Natural killer cell treated with Interleukin-12 subunit alpha and Interleukin-12 subunit beta and Interleukin-15 and Interleukin-18, amount 100 ng/mL, for 72 hours (primary cell): ENCODE results near the gene PLCB2. TPM values are rescaled to one million over a fixed set of nuclear protein-coding genes. Genes with fewer than 3 reads are reported as not detected.

ENCODE experiments used
- ATAC-seq, 2 donors: fragments of 150-1000 bp; cut with Tn5 transposase in 1 of 2; sonication (Bioruptor Pico), chemical (Tn5 transposase) in 1 of 2; 2 replicates each; pipeline ENCODE4 v1.10.0; 2021
- DNase-seq: peaks from one replicate; pipeline ENCODE4 v3.0.0; 2022; ENCODE audit warnings: low spot score
- H3K27ac Mint-ChIP-seq, 2 donors: 1 replicate in 1 of 2; 2 replicates in 1 of 2; pipeline ENCODE4 v1.8.0; 2022; ENCODE audit warnings: mixed read lengths in 2 of 2, mild to moderate bottlenecking in 1 of 2, moderate library complexity in 1 of 2
- H3K27me3 Mint-ChIP-seq, 2 donors: 1 replicate in 1 of 2; 2 replicates in 1 of 2; pipeline ENCODE4 v1.8.0; 2022; ENCODE audit warnings: mixed read lengths in 2 of 2
- H3K36me3 Mint-ChIP-seq: one replicate; pipeline ENCODE4 v1.8.0; 2022; ENCODE audit warnings: mixed read lengths
- H3K4me1 Mint-ChIP-seq, 2 donors: 1 replicate in 1 of 2; 2 replicates in 1 of 2; pipeline ENCODE4 v1.8.0; 2022; ENCODE audit warnings: low read depth in 2 of 2, mixed read lengths in 2 of 2, mild to moderate bottlenecking in 1 of 2
- H3K4me3 Mint-ChIP-seq: one replicate; pipeline ENCODE4 v1.8.0; 2022; ENCODE audit warnings: mixed read lengths
- H3K9me3 Mint-ChIP-seq: 2 replicates; pipeline ENCODE4 v1.8.0; 2022; ENCODE audit warnings: mixed read lengths
- total RNA-seq, 2 donors: library from RNA; stranded (reverse); gene quantifications; one replicate each; pipeline ENCODE4 v1.2.3, GENCODE V29; 2022

Gene PLCB2
- total RNA-seq, 2 donors from 2014 or later: 90.5 to 109 TPM

- Mint-ChIP-seq H3K27me3 (no peaks in the 10 kb centered on the region), H3K27ac (no peak overlapping the region), H3K36me3 (no peaks in the 10 kb centered on the region), H3K4me1 (no peaks in the 10 kb centered on the region), H3K4me3 (no peak overlapping the region), H3K9me3 (no peaks in the 10 kb centered on the region)
- no peak for DNase-seq
- no peak for ATAC-seq
These were observed 43.2 kb downstream of the PLCB2 start for GRCh38 chr15:40264321-40265153.

- H3K9me3 Mint-ChIP-seq: no peaks in the 10 kb centered on the region
- H3K36me3 Mint-ChIP-seq: no peaks in the 10 kb centered on the region
- no peaks in the 10 kb centered on the region for H3K4me1 Mint-ChIP-seq
- ATAC-seq (no peak), DNase-seq (no peak)
- H3K27me3 Mint-ChIP-seq: no peaks in the 10 kb centered on the region
- H3K27ac Mint-ChIP-seq: no peak overlapping the region
- H3K4me3 Mint-ChIP-seq: no peak overlapping the region
These were observed 44.5 kb downstream of the PLCB2 start for GRCh38 chr15:40263024-40263754.

- Mint-ChIP-seq H3K27ac (no peak overlapping the region), H3K4me1 (peaks cover 2% of the 10 kb centered on the region in 2 donors), H3K27me3 (peaks cover 2 to 3% of the 10 kb centered on the region in 2 donors), H3K36me3 (no peaks in the 10 kb centered on the region), H3K4me3 (no peak overlapping the region), H3K9me3 (no peaks in the 10 kb centered on the region)
- no peak for ATAC-seq
- DNase-seq: no peak
These were observed 48.7 kb downstream of the PLCB2 start for GRCh38 chr15:40259021-40259420.

- Mint-ChIP-seq H3K36me3 (no peaks in the 10 kb centered on the region), H3K4me1 (peaks cover 5 to 6% of the 10 kb centered on the region in 2 donors), H3K9me3 (no peaks in the 10 kb centered on the region), H3K4me3 (no peak overlapping the region), H3K27me3 (peaks cover 5 to 7% of the 10 kb centered on the region in 2 donors), H3K27ac (no peak overlapping the region)
- ATAC-seq: no peak
- DNase-seq: no peak
These were observed 49.2 kb downstream of the PLCB2 start for GRCh38 chr15:40258544-40258943.

- H3K4me3 Mint-ChIP-seq: no peak overlapping the region
- H3K4me1 Mint-ChIP-seq: peaks cover 10 to 13% of the 10 kb centered on the region in 2 donors
- H3K27ac Mint-ChIP-seq: no peak overlapping the region
These were observed 49.9 kb downstream of the PLCB2 start for GRCh38 chr15:40257656-40258450.

GRCh38 chr15:40256638-40257235 lies 51.0 kb downstream of the PLCB2 start:
- H3K4me1 Mint-ChIP-seq: peaks cover 10 to 13% of the 10 kb centered on the region in 2 donors
- no peaks in the 10 kb centered on the region for H3K36me3 Mint-ChIP-seq
- DNase-seq (no peak), ATAC-seq (peak; percentile 81 to 90)
- H3K27ac Mint-ChIP-seq: peak overlapping the region in 1 of 2 donors; percentile 51
- no peak overlapping the region for H3K4me3 Mint-ChIP-seq
- no peaks in the 10 kb centered on the region for H3K9me3 Mint-ChIP-seq
- H3K27me3 Mint-ChIP-seq: peaks cover 8% of the 10 kb centered on the region in 2 donors

More at GRCh38 chr15:40257656-40258450, 49.9 kb downstream of the PLCB2 start:
- DNase-seq: no peak
- Mint-ChIP-seq H3K9me3 (no peaks in the 10 kb centered on the region), H3K27me3 (peaks cover 8% of the 10 kb centered on the region in 2 donors), H3K36me3 (no peaks in the 10 kb centered on the region)
- no peak for ATAC-seq

GRCh38 chr15:40255033-40255432 lies 52.7 kb downstream of the PLCB2 start:
- no peak overlapping the region for H3K27ac Mint-ChIP-seq
- H3K27me3 Mint-ChIP-seq: peaks cover 8 to 16% of the 10 kb centered on the region in 2 donors
- H3K4me3 Mint-ChIP-seq: no peak overlapping the region
- no peaks in the 10 kb centered on the region for H3K36me3 Mint-ChIP-seq
- no peak for ATAC-seq
- H3K9me3 Mint-ChIP-seq: no peaks in the 10 kb centered on the region
- no peak for DNase-seq
- H3K4me1 Mint-ChIP-seq: peaks cover 13 to 14% of the 10 kb centered on the region in 2 donors

GRCh38 chr15:40254452-40254851 lies 53.3 kb downstream of the PLCB2 start:
- ATAC-seq (no peak), DNase-seq (no peak)
- H3K36me3 Mint-ChIP-seq: no peaks in the 10 kb centered on the region
- no peaks in the 10 kb centered on the region for H3K9me3 Mint-ChIP-seq
- peaks cover 8 to 16% of the 10 kb centered on the region in 2 donors for H3K27me3 Mint-ChIP-seq
- H3K27ac Mint-ChIP-seq: no peak overlapping the region
- peaks cover 13 to 14% of the 10 kb centered on the region in 2 donors for H3K4me1 Mint-ChIP-seq
- H3K4me3 Mint-ChIP-seq: no peak overlapping the region

- peaks cover 8 to 16% of the 10 kb centered on the region in 2 donors for H3K27me3 Mint-ChIP-seq
- H3K4me3 Mint-ChIP-seq: peak overlapping the region; percentile 76
- peaks cover 13 to 14% of the 10 kb centered on the region in 2 donors for H3K4me1 Mint-ChIP-seq
- H3K36me3 Mint-ChIP-seq: no peaks in the 10 kb centered on the region
- H3K27ac Mint-ChIP-seq: peak overlapping the region in 1 of 2 donors; percentile 62
- ATAC-seq: peak; percentile 25 to 29
- no peak for DNase-seq
- no peaks in the 10 kb centered on the region for H3K9me3 Mint-ChIP-seq
These were observed 54.5 kb downstream of the PLCB2 start for GRCh38 chr15:40253167-40253790.

GRCh38 chr15:40252438-40253166 lies 55.1 kb downstream of the PLCB2 start:
- H3K27me3 Mint-ChIP-seq: peaks cover 8 to 16% of the 10 kb centered on the region in 2 donors
- DNase-seq: no peak

GRCh38 chr15:40252141-40252437 lies 55.6 kb downstream of the PLCB2 start:
- H3K4me3 Mint-ChIP-seq: no peak overlapping the region
- H3K4me1 Mint-ChIP-seq: peaks cover 13 to 14% of the 10 kb centered on the region in 2 donors
- ATAC-seq (no peak), DNase-seq (no peak)
- H3K9me3 Mint-ChIP-seq: no peaks in the 10 kb centered on the region
- no peaks in the 10 kb centered on the region for H3K36me3 Mint-ChIP-seq
- peaks cover 8 to 16% of the 10 kb centered on the region in 2 donors for H3K27me3 Mint-ChIP-seq
- H3K27ac Mint-ChIP-seq: no peak overlapping the region

More at GRCh38 chr15:40252438-40253166, 55.1 kb downstream of the PLCB2 start:
- peak overlapping the region in 1 of 2 donors; percentile 62 for H3K27ac Mint-ChIP-seq
- H3K36me3 Mint-ChIP-seq: no peaks in the 10 kb centered on the region
- peak; percentile 56 to 61 for ATAC-seq
- no peaks in the 10 kb centered on the region for H3K9me3 Mint-ChIP-seq
- H3K4me3 Mint-ChIP-seq: peak overlapping the region; percentile 76
- peaks cover 13 to 14% of the 10 kb centered on the region in 2 donors for H3K4me1 Mint-ChIP-seq

- peaks cover 13 to 14% of the 10 kb centered on the region in 2 donors for H3K4me1 Mint-ChIP-seq
- DNase-seq: no peak
- H3K27ac Mint-ChIP-seq: no peak overlapping the region
- H3K9me3 Mint-ChIP-seq: no peaks in the 10 kb centered on the region
- ATAC-seq: no peak
- H3K27me3 Mint-ChIP-seq: peaks cover 8 to 16% of the 10 kb centered on the region in 2 donors
- peak overlapping the region; percentile 10 for H3K4me3 Mint-ChIP-seq
- H3K36me3 Mint-ChIP-seq: no peaks in the 10 kb centered on the region
These were observed 56.1 kb downstream of the PLCB2 start for GRCh38 chr15:40251486-40252140.
